Right atrium auricular region (tissue), 2 donors: ENCODE data around the gene PCDHAC1. TPM values are rescaled to one million over a fixed set of nuclear protein-coding genes. Genes with fewer than 3 reads are reported as not detected.
A peak's percentile ranks its signal among the peaks of the same experiment; 100 is the strongest.
"Not testable (repeated sequence)": the region's sequence is repeated elsewhere in the genome, so short reads cannot be mapped to it uniquely, and the experiment has no call there.

Experiments used
- DNase-seq: peaks from one replicate; pipeline ENCODE4 v3.0.0-alpha.2; 2019; ENCODE audit warnings: low spot score
- H3K27ac ChIP-seq, 2 donors: fragments of 200-600 bp; sonication (generic); 1 replicate in 1 of 2; 2 replicates in 1 of 2; pipeline ENCODE4 v1.5.1; 2016 to 2019
- H3K27me3 ChIP-seq, 2 donors: fragments of 200-600 bp; sonication (generic); one replicate each; pipeline versions ENCODE4 v1.5.1 to v1.6.0; 2017 to 2019
- H3K36me3 ChIP-seq: fragments of 200-600 bp; sonication (generic); one replicate; pipeline ENCODE4 v1.5.1; 2016
- H3K4me1 ChIP-seq, 2 donors: fragments of 200-600 bp; sonication (generic); one replicate each; pipeline versions ENCODE4 v1.5.1 to v1.6.0; 2017 to 2019
- H3K4me3 ChIP-seq, 2 donors: fragments of 200-600 bp; sonication (generic); 1 replicate in 1 of 2; 2 replicates in 1 of 2; pipeline ENCODE4 v1.5.1; 2017 to 2019; ENCODE audit warnings: mild to moderate bottlenecking in 1 of 2, moderate library complexity in 1 of 2
- H3K9me3 ChIP-seq, 2 donors: fragments of 200-600 bp; sonication (generic); one replicate each; pipeline ENCODE4 v1.5.1; 2019
- total RNA-seq, 2 donors: library from RNA; depleted of rRNA; stranded (reverse); fragments of >200 nt; gene quantifications; one replicate each; pipeline ENCODE4 v1.1.0, GENCODE V29; 2016
- TF ChIP-seq, protein P1 (sequence below), 2 donors: fragments of 200-600 bp; sonication (generic); IDR thresholded peaks; one replicate each; pipeline ENCODE4 v1.5.1; 2019; ENCODE audit warnings: antibody characterized with exemption in 2 of 2

PCDHAC1 gene, protein sequence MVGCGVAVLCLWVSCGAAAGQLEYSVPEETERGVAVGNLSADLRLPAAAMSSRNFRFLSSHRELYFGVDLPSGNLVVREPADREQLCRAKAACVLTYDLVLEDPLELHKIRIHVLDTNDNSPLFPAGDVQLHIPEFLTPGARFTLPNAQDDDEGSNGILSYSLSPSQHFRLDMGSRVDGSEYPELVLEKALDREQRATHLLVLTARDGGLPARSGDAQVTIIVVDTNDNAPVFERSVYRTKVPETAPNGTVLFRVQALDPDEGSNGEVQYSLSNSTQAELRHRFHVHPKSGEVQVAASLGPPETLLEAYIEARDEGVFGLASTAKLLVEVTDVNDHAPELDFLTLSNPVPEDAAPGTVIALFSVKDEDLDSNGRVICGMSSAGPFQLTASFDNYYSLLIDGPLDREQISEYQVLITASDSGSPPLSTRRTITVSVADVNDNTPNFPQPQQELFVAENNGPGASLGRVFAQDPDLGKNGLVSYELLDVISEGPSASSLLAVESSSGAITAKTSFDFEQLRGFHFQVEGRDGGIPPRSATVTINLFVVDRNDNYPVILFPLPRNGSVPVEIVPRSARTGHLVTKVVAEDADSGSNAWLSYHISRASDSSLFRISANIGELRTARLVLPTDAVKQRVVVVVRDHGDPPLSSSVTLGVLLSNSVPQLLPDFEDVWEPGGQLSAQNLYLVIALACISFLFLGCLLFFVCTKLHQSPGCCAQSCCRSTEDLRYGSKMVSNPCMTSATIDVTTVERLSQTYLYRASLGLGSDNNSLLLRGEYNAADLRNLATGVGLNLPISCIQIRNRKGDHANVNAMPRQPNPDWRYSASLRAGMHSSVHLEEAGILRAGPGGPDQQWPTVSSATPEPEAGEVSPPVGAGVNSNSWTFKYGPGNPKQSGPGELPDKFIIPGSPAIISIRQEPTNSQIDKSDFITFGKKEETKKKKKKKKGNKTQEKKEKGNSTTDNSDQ
- under 1 TPM; 0.26 to 0.51 TPM for total RNA-seq

GRCh38 chr5:140925806-140926442 lies at the start of gene PCDHAC1:
TSS of gene PCDHAC1 (plus strand) at chr5:140926299. CDS start at chr5:140926893, 594 bp downstream.
- Histone ChIP-seq H3K4me3 (peak within 1 kb of the TSS; percentile 34 to 53), H3K36me3 (no peaks in the 10 kb centered on the region), H3K9me3 (no peaks in the 10 kb centered on the region), H3K4me1 (peaks cover 0 to 19% of the 10 kb centered on the region in 2 donors), H3K27ac (no peak within 1 kb of the TSS), H3K27me3 (no peaks in the 10 kb centered on the region)
- TF ChIP-seq, protein P1, sequence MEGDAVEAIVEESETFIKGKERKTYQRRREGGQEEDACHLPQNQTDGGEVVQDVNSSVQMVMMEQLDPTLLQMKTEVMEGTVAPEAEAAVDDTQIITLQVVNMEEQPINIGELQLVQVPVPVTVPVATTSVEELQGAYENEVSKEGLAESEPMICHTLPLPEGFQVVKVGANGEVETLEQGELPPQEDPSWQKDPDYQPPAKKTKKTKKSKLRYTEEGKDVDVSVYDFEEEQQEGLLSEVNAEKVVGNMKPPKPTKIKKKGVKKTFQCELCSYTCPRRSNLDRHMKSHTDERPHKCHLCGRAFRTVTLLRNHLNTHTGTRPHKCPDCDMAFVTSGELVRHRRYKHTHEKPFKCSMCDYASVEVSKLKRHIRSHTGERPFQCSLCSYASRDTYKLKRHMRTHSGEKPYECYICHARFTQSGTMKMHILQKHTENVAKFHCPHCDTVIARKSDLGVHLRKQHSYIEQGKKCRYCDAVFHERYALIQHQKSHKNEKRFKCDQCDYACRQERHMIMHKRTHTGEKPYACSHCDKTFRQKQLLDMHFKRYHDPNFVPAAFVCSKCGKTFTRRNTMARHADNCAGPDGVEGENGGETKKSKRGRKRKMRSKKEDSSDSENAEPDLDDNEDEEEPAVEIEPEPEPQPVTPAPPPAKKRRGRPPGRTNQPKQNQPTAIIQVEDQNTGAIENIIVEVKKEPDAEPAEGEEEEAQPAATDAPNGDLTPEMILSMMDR (IDR thresholded peaks at IDR 0.05), result no peak
- DNase-seq, result no peak

DNA sequence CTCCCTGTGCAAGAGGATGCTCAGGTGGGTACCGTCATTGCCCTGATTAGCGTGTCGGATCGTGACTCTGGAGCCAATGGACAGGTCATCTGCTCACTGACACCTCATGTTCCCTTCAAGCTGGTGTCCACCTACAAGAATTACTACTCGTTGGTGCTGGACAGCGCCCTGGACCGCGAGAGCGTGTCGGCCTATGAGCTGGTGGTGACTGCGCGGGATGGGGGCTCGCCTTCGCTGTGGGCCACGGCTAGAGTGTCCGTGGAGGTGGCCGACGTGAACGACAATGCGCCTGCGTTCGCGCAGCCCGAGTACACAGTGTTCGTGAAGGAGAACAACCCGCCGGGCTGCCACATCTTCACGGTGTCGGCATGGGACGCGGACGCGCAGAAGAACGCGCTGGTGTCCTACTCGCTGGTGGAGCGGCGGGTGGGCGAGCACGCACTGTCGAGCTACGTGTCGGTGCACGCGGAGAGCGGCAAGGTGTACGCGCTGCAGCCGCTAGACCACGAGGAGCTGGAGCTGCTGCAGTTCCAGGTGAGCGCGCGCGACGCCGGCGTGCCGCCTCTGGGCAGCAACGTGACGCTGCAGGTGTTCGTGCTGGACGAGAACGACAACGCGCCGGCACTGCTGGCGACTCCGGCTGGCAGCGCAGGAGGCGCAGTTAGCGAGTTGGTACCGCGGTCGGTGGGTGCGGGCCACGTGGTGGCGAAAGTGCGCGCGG lies 49.4 kb upstream of the PCDHAC1 start:
- H3K27ac ChIP-seq, H3K4me3 ChIP-seq, H3K36me3 ChIP-seq, DNase-seq, H3K4me1 ChIP-seq, H3K27me3 ChIP-seq: not testable (repeated sequence)
- H3K9me3 ChIP-seq, result peaks cover 0 to 28% of the 10 kb centered on the region in 2 donors

- H3K9me3 ChIP-seq, result peaks cover 0 to 33% of the 10 kb centered on the region in 2 donors
Measured at GRCh38 chr5:140877262-140877581, 48.9 kb upstream of the PCDHAC1 start.

DNA sequence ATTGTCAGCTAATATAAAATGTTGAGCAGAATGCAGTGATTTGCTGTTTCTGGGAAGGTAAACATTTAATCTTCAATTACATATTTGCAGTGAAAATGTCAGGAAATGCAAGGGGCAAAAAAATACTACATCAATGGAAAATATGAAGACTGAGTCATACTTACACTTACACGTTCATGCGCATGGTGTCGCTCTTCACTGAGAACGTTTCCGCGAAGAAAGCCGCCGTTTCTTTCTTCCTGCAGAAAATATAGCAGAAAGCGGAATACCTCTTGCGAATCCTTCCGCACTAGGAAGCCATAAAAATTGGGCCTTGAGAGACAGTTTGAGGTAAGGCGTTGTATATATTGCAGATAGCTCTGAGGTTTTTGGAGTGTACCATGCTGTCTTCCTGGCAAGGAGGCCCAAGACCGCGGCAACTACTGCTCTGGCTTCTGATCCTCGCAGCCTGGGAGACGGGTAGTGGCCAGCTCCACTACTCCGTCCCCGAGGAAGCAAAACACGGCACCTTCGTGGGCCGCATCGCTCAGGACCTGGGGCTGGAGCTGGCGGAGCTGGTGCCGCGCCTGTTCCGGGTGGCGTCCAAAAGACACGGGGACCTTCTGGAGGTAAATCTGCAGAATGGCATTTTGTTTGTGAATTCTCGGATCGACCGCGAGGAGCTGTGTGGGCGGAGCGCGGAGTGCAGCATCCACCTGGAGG lies 44.1 kb upstream of the PCDHAC1 start, which contains the start of gene PCDHA13:
Gene PCDHA13 (plus strand): TSS at position 236 of the 702 bp plus-strand sequence. CDS start 145 bp downstream, at position 381.
- Histone ChIP-seq H3K9me3 (peaks cover 0 to 49% of the 10 kb centered on the region in 2 donors), H3K27ac (no peak within 1 kb of the TSS)

More at GRCh38 chr5:140877262-140877581, 48.9 kb upstream of the PCDHAC1 start:
- H3K36me3 ChIP-seq, result no peaks in the 10 kb centered on the region
- H3K27me3 ChIP-seq, result no peaks in the 10 kb centered on the region
- no peak overlapping the region for H3K4me3 ChIP-seq
- H3K27ac ChIP-seq, result no peak overlapping the region
- no peaks in the 10 kb centered on the region for H3K4me1 ChIP-seq
- TF ChIP-seq, protein P1 (IDR thresholded peaks at IDR 0.05), result no peak
- no peak for DNase-seq

GRCh38 chr5:140882591-140882899 lies 43.6 kb upstream of the PCDHAC1 start:
- no peaks in the 10 kb centered on the region for H3K27me3 ChIP-seq
- DNase-seq, result no peak
- no peaks in the 10 kb centered on the region for H3K4me1 ChIP-seq
- no peak overlapping the region for H3K27ac ChIP-seq
- H3K36me3 ChIP-seq, result no peaks in the 10 kb centered on the region
- TF ChIP-seq, protein P1 (IDR thresholded peaks at IDR 0.05), result no peak
- H3K4me3 ChIP-seq, result peak overlapping the region in 1 of 2 donors; percentile 32
- peaks cover 0 to 44% of the 10 kb centered on the region in 2 donors for H3K9me3 ChIP-seq

More for the DNA sequence above, 44.1 kb upstream of the PCDHAC1 start, which contains the start of gene PCDHA13:
- Histone ChIP-seq H3K4me1 (no peaks in the 10 kb centered on the region), H3K4me3 (peak within 1 kb of the TSS in 1 of 2 donors; percentile 32), H3K36me3 (no peaks in the 10 kb centered on the region), H3K27me3 (no peaks in the 10 kb centered on the region)
- DNase-seq, result no peak
- TF ChIP-seq, protein P1 (IDR thresholded peaks at IDR 0.05), result peak in 1 of 2 donors; percentile 51
